ENCODE results near the gene SLCO2B1. TPM values are rescaled to one million over a fixed set of nuclear protein-coding genes. Genes with fewer than 3 reads are reported as not detected.

The SLCO2B1 gene
- total RNA-seq, 1 experiment from 2014 or later = 277 TPM

GRCh38 chr11:75174781-75175370 is 24.0 kb downstream of the SLCO2B1 start:
- H3K27me3 Mint-ChIP-seq (ENCODE audit: insufficient read depth, unreplicated experiment) = no peaks in the 10 kb centered on the region
- no peaks in the 10 kb centered on the region for H3K9me3 Mint-ChIP-seq (ENCODE audit: unreplicated experiment)
- no peak for DNase-seq
- no peak overlapping the region for H3K4me3 Mint-ChIP-seq (ENCODE audit: unreplicated experiment)
- ChIA-PET CTCF (interaction anchor here (0.6 to 1.6 kb wide), 4 partner anchors 10 to 35 kb away, joined by 3 to 5 read pairs (median 4); no protein-coding TSS in a partner anchor), POLR2A (no interaction called here)
- H3K36me3 Mint-ChIP-seq (ENCODE audit: insufficient read depth, unreplicated experiment) = peaks cover 80% of the 10 kb centered on the region
- H3K36me3 ChIP-seq (ENCODE audit: control insufficient read depth, insufficient read depth, low read length) = peaks cover 25% of the 10 kb centered on the region
- peaks cover 20% of the 10 kb centered on the region for H3K4me1 ChIP-seq
- H3K4me1 Mint-ChIP-seq (ENCODE audit: low read depth, unreplicated experiment) = peaks cover 27% of the 10 kb centered on the region
- intact Hi-C loops (cut with micrococcal nuclease; ENCODE audit: unreplicated experiment) = no loop called here
- no TSS peak for BruUV-seq (replicated peaks)
- no peaks in the 10 kb centered on the region for H3K27me3 ChIP-seq (replicated peaks; ENCODE audit: control insufficient read depth, insufficient read depth, low read length)
- H3K9me3 ChIP-seq = no peaks in the 10 kb centered on the region; the same call in 1 of the 2 replicates
- H3K27ac Mint-ChIP-seq (ENCODE audit: unreplicated experiment) = peak overlapping the region; percentile 45
- no peak overlapping the region for H3K4me3 ChIP-seq (ENCODE audit: low read depth, low read length)
- TF ChIP-seq, protein P1, sequence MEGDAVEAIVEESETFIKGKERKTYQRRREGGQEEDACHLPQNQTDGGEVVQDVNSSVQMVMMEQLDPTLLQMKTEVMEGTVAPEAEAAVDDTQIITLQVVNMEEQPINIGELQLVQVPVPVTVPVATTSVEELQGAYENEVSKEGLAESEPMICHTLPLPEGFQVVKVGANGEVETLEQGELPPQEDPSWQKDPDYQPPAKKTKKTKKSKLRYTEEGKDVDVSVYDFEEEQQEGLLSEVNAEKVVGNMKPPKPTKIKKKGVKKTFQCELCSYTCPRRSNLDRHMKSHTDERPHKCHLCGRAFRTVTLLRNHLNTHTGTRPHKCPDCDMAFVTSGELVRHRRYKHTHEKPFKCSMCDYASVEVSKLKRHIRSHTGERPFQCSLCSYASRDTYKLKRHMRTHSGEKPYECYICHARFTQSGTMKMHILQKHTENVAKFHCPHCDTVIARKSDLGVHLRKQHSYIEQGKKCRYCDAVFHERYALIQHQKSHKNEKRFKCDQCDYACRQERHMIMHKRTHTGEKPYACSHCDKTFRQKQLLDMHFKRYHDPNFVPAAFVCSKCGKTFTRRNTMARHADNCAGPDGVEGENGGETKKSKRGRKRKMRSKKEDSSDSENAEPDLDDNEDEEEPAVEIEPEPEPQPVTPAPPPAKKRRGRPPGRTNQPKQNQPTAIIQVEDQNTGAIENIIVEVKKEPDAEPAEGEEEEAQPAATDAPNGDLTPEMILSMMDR (IDR thresholded peaks at IDR 0.05; ENCODE audit: insufficient read depth in 1 of 2, low read depth in 1 of 2, low read length in 1 of 2, severe bottlenecking in 1 of 2, unreplicated experiment in 1 of 2) = no peak

DNA sequence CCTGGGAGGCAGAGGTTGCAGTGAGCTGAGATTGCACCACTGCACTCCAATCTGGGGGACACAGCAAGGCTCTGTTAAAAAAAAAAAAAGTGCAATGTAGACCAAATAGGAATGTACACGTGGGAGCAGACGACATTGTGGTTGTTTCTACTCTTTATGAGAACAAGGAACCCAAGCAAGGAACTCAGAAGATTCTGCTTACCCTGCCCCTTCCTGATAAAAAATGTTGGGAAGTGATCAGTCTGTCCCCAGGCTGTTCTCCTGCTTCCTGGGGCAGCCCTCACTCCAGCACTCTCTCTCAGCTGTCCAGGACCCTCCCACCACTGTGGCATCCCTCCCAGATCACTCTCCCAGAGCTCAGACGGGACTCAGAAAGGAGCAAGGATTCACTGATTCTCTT is 31.8 kb downstream of the SLCO2B1 start:
- intact Hi-C loops (cut with micrococcal nuclease; ENCODE audit: unreplicated experiment) = no loop called here
- Mint-ChIP-seq H3K9me3 (ENCODE audit: unreplicated experiment) (no peaks in the 10 kb centered on the region), H3K27ac (ENCODE audit: unreplicated experiment) (no peak overlapping the region), H3K27me3 (ENCODE audit: insufficient read depth, unreplicated experiment) (no peaks in the 10 kb centered on the region), H3K36me3 (ENCODE audit: insufficient read depth, unreplicated experiment) (peaks cover 74% of the 10 kb centered on the region), H3K4me1 (ENCODE audit: low read depth, unreplicated experiment) (peaks cover 22% of the 10 kb centered on the region), H3K4me3 (ENCODE audit: unreplicated experiment) (no peak overlapping the region)
- BruUV-seq (replicated peaks) = no TSS peak
- no peak for DNase-seq
- H3K4me3 ChIP-seq (ENCODE audit: low read depth, low read length) = no peak overlapping the region
- H3K27me3 ChIP-seq (replicated peaks; ENCODE audit: control insufficient read depth, insufficient read depth, low read length) = no peaks in the 10 kb centered on the region
- ChIA-PET CTCF (interaction anchor here (1.0 to 3.3 kb wide), 2 partner anchors 22 to 42 kb away, joined by 6 to 10 read pairs; no protein-coding TSS in a partner anchor), POLR2A (no interaction called here)
- peaks cover 22% of the 10 kb centered on the region; the same call in 1 of the 2 replicates for H3K4me1 ChIP-seq
- no peaks in the 10 kb centered on the region; the same call in 1 of the 2 replicates for H3K9me3 ChIP-seq
- TF ChIP-seq, protein P1 (IDR thresholded peaks at IDR 0.05; ENCODE audit: insufficient read depth in 1 of 2, low read depth in 1 of 2, low read length in 1 of 2, severe bottlenecking in 1 of 2, unreplicated experiment in 1 of 2) = no peak
- H3K36me3 ChIP-seq (ENCODE audit: control insufficient read depth, insufficient read depth, low read length) = peaks cover 4% of the 10 kb centered on the region

DNA sequence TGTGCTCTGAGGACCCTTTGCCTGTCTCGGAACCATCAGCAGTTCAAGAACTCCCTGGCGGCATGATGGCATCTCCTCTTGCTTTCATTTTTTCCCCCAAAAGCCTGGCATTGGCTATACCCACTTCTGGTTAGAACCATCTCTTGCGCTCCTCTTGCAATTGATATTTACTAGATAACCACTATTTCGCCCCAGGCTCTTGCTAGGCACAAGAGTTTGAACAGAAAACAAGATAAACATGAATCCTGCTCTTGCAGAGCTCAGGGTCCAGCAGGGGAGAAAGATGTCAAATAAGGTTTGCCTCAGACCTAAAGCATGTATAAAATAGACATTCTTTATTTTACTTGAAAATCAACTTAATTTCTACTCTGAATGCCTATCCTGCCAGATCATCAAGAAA is 33.1 kb downstream of the SLCO2B1 start:
- Mint-ChIP-seq H3K9me3 (ENCODE audit: unreplicated experiment) (no peaks in the 10 kb centered on the region), H3K4me1 (ENCODE audit: low read depth, unreplicated experiment) (peaks cover 22% of the 10 kb centered on the region), H3K27ac (ENCODE audit: unreplicated experiment) (peak overlapping the region; percentile 34), H3K36me3 (ENCODE audit: insufficient read depth, unreplicated experiment) (peaks cover 73% of the 10 kb centered on the region), H3K27me3 (ENCODE audit: insufficient read depth, unreplicated experiment) (no peaks in the 10 kb centered on the region), H3K4me3 (ENCODE audit: unreplicated experiment) (no peak overlapping the region)
- ChIA-PET POLR2A (interaction anchor here (0.6 to 1.0 kb wide), 2 partner anchors 16 to 275 kb away, joined by 3 to 7 read pairs; no protein-coding TSS in a partner anchor), CTCF (interaction anchor here (2.4 kb wide), 1 partner anchor 21 kb away, joined by 13 read pairs; no protein-coding TSS in a partner anchor)
- DNase-seq = no peak
- peaks cover 8% of the 10 kb centered on the region for H3K36me3 ChIP-seq (ENCODE audit: control insufficient read depth, insufficient read depth, low read length)
- intact Hi-C loops (cut with micrococcal nuclease; ENCODE audit: unreplicated experiment) = loop anchor here (2.0 kb wide), 1 partner anchor 13 kb away; no protein-coding TSS in a partner anchor
- no peaks in the 10 kb centered on the region for H3K9me3 ChIP-seq
- H3K27me3 ChIP-seq (replicated peaks; ENCODE audit: control insufficient read depth, insufficient read depth, low read length) = no peaks in the 10 kb centered on the region
- TF ChIP-seq, protein P1 (IDR thresholded peaks at IDR 0.05; ENCODE audit: insufficient read depth in 1 of 2, low read depth in 1 of 2, low read length in 1 of 2, severe bottlenecking in 1 of 2, unreplicated experiment in 1 of 2) = no peak
- peaks cover 22% of the 10 kb centered on the region; the same call in 1 of the 2 replicates for H3K4me1 ChIP-seq
- no TSS peak for BruUV-seq (replicated peaks)
- no peak overlapping the region for H3K4me3 ChIP-seq (ENCODE audit: low read depth, low read length)

All from Caco-2 (cell line).